ENCODE data around the gene LAMA1.

The LAMA1 gene

DNA sequence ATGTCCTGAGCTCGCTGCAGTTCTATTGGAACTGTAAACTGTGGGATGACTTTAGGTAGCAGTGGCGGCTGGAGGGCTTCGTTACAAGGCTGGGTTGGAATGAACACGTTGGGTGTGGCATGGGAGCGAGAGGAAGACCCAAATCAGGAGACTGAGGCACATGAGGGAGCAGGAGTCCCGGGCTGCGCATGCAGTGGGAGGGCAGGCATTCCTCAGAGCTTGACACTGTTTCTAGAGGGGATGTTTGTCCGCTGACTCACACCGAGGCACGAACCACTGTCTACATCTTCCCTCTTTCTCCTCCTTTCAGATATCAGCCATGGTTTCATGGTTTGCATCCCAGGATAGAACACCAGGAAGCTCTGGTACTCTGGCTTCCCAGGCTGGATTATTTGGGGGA is 40.6 kb upstream of the LAMA1 start:
- no peak overlapping the region for H4K12ac ChIP-seq (ENCODE audit: low read depth, low read length)
- no peak overlapping the region for H3K4me3 ChIP-seq (ENCODE audit: low read depth, low read length)
- peak overlapping the region; percentile 18 for H2BK5ac ChIP-seq (ENCODE audit: low read depth, low read length, poor library complexity)
- H3K9me3 ChIP-seq (ENCODE audit: insufficient read depth, low read depth, low read length), result no peaks in the 10 kb centered on the region
- no peak overlapping the region for H3K23ac ChIP-seq (ENCODE audit: low read length)
- peak; percentile 44 to 65 for DNase-seq
- WGBS (ENCODE audit: extremely low coverage, insufficient coverage, insufficient read length), result no CpG with 5 or more reads among the region's 10 CpGs
- H3K18ac ChIP-seq (ENCODE audit: low read length), result no peak overlapping the region
- H2BK12ac ChIP-seq (ENCODE audit: low read length), result peak overlapping the region; percentile 70
- H4K91ac ChIP-seq (ENCODE audit: low read depth, low read length), result no peak overlapping the region
- H3K14ac ChIP-seq (ENCODE audit: low read length), result no peak overlapping the region
- H4K8ac ChIP-seq (ENCODE audit: low read depth, low read length), result no peak overlapping the region
- no peaks in the 10 kb centered on the region for H3K27me3 ChIP-seq (ENCODE audit: insufficient read depth, low read length)
- peak overlapping the region; percentile 70 for H3K27ac ChIP-seq (ENCODE audit: low read depth, low read length)
- peaks cover 14% of the 10 kb centered on the region for H3K79me1 ChIP-seq (ENCODE audit: low read length)
- no peak overlapping the region for H2AK5ac ChIP-seq (ENCODE audit: low read length)
- peak overlapping the region; percentile 20 for H2AFZ ChIP-seq (ENCODE audit: insufficient read depth, low read length, poor library complexity)
- no peaks in the 10 kb centered on the region for H3K36me3 ChIP-seq (ENCODE audit: control insufficient read depth in 1 of 2, insufficient read depth in 2 of 2, low read length in 2 of 2)
- no peaks in the 10 kb centered on the region for H3K79me2 ChIP-seq (ENCODE audit: control insufficient read depth, insufficient read depth, low read length, poor library complexity)
- H3K4me2 ChIP-seq (ENCODE audit: low read length), result peak overlapping the region; percentile 5
- H2BK120ac ChIP-seq (ENCODE audit: insufficient read depth, low read length, poor library complexity), result peak overlapping the region; percentile 19
- peaks cover 17 to 22% of the 10 kb centered on the region in 2 experiments for H3K4me1 ChIP-seq (ENCODE audit: control insufficient read depth in 1 of 2, insufficient read depth in 2 of 2, low read length in 2 of 2)
- H3K4ac ChIP-seq (ENCODE audit: low read depth, low read length), result no peak overlapping the region
- no peak overlapping the region for H3K9ac ChIP-seq (ENCODE audit: low read length)

GRCh38 chr18:7157760-7158159 is 40.2 kb upstream of the LAMA1 start:
- peaks cover 17 to 21% of the 10 kb centered on the region in 2 experiments for H3K4me1 ChIP-seq (ENCODE audit: control insufficient read depth in 1 of 2, insufficient read depth in 2 of 2, low read length in 2 of 2)
- no peaks in the 10 kb centered on the region for H3K9me3 ChIP-seq (ENCODE audit: insufficient read depth, low read depth, low read length)
- no peak overlapping the region for H3K14ac ChIP-seq (ENCODE audit: low read length)
- H3K27me3 ChIP-seq (ENCODE audit: insufficient read depth, low read length), result no peaks in the 10 kb centered on the region
- H3K36me3 ChIP-seq (ENCODE audit: control insufficient read depth in 1 of 2, insufficient read depth in 2 of 2, low read length in 2 of 2), result no peaks in the 10 kb centered on the region
- peak overlapping the region; percentile 4 for H4K91ac ChIP-seq (ENCODE audit: low read depth, low read length)
- H3K4me3 ChIP-seq (ENCODE audit: low read depth, low read length), result no peak overlapping the region
- no peak for DNase-seq
- no peak overlapping the region for H3K18ac ChIP-seq (ENCODE audit: low read length)
- no peaks in the 10 kb centered on the region for H3K79me2 ChIP-seq (ENCODE audit: control insufficient read depth, insufficient read depth, low read length, poor library complexity)
- H2BK120ac ChIP-seq (ENCODE audit: insufficient read depth, low read length, poor library complexity), result peak overlapping the region; percentile 37
- H3K9ac ChIP-seq (ENCODE audit: low read length), result no peak overlapping the region
- no peak overlapping the region for H4K12ac ChIP-seq (ENCODE audit: low read depth, low read length)
- peaks cover 14% of the 10 kb centered on the region for H3K79me1 ChIP-seq (ENCODE audit: low read length)
- no peak overlapping the region for H3K4ac ChIP-seq (ENCODE audit: low read depth, low read length)
- no peak overlapping the region for H2AFZ ChIP-seq (ENCODE audit: insufficient read depth, low read length, poor library complexity)
- peak overlapping the region; percentile 66 for H2AK5ac ChIP-seq (ENCODE audit: low read length)
- H3K4me2 ChIP-seq (ENCODE audit: low read length), result peak overlapping the region; percentile 5
- H3K23ac ChIP-seq (ENCODE audit: low read length), result no peak overlapping the region
- H2BK12ac ChIP-seq (ENCODE audit: low read length), result peak overlapping the region; percentile 82
- no peak overlapping the region for H2BK5ac ChIP-seq (ENCODE audit: low read depth, low read length, poor library complexity)
- no peak overlapping the region for H4K8ac ChIP-seq (ENCODE audit: low read depth, low read length)
- no CpG with 5 or more reads among the region's 3 CpGs for WGBS (ENCODE audit: extremely low coverage, insufficient coverage, insufficient read length)
- H3K27ac ChIP-seq (ENCODE audit: low read depth, low read length), result peak overlapping the region; percentile 38

DNA sequence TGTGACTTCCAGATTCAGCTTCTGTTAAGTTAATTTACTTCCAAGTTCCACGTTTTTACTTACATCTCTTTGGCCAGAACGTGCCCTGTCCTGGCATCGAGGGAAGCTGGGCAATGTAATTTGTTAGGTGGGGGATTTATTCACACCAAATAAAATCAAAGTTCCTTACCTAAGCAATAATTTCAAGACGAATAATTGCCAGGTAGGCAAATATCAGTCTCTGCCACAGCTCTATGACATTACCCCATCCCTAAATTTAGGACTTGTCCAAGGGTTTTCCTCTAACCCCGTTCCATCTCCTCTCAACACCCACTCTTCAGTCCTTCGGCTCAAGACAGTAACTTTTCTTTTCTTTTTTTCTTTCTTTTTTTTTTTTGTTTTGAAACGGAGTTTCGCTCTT is 38.3 kb upstream of the LAMA1 start:
- no peak overlapping the region for H3K9ac ChIP-seq (ENCODE audit: low read length)
- peaks cover 6% of the 10 kb centered on the region for H3K79me1 ChIP-seq (ENCODE audit: low read length)
- no peak overlapping the region for H2BK120ac ChIP-seq (ENCODE audit: insufficient read depth, low read length, poor library complexity)
- H3K27ac ChIP-seq (ENCODE audit: low read depth, low read length), result no peak overlapping the region
- DNase-seq, result no peak
- no peak overlapping the region for H3K14ac ChIP-seq (ENCODE audit: low read length)
- no peak overlapping the region for H2AFZ ChIP-seq (ENCODE audit: insufficient read depth, low read length, poor library complexity)
- H3K4me1 ChIP-seq (ENCODE audit: control insufficient read depth in 1 of 2, insufficient read depth in 2 of 2, low read length in 2 of 2), result peaks cover 8 to 12% of the 10 kb centered on the region in 2 experiments
- H3K4me2 ChIP-seq (ENCODE audit: low read length), result no peak overlapping the region
- no peak overlapping the region for H2AK5ac ChIP-seq (ENCODE audit: low read length)
- no peak overlapping the region for H4K91ac ChIP-seq (ENCODE audit: low read depth, low read length)
- no peak overlapping the region for H3K4me3 ChIP-seq (ENCODE audit: low read depth, low read length)
- no CpG with 5 or more reads among the region's 8 CpGs for WGBS (ENCODE audit: extremely low coverage, insufficient coverage, insufficient read length)
- no peaks in the 10 kb centered on the region for H3K27me3 ChIP-seq (ENCODE audit: insufficient read depth, low read length)
- H3K18ac ChIP-seq (ENCODE audit: low read length), result no peak overlapping the region
- H2BK12ac ChIP-seq (ENCODE audit: low read length), result no peak overlapping the region
- no peaks in the 10 kb centered on the region for H3K9me3 ChIP-seq (ENCODE audit: insufficient read depth, low read depth, low read length)
- H3K36me3 ChIP-seq (ENCODE audit: control insufficient read depth in 1 of 2, insufficient read depth in 2 of 2, low read length in 2 of 2), result no peaks in the 10 kb centered on the region
- no peaks in the 10 kb centered on the region for H3K79me2 ChIP-seq (ENCODE audit: control insufficient read depth, insufficient read depth, low read length, poor library complexity)
- H2BK5ac ChIP-seq (ENCODE audit: low read depth, low read length, poor library complexity), result no peak overlapping the region
- H3K23ac ChIP-seq (ENCODE audit: low read length), result no peak overlapping the region
- no peak overlapping the region for H4K12ac ChIP-seq (ENCODE audit: low read depth, low read length)
- H4K8ac ChIP-seq (ENCODE audit: low read depth, low read length), result no peak overlapping the region
- H3K4ac ChIP-seq (ENCODE audit: low read depth, low read length), result no peak overlapping the region

DNA sequence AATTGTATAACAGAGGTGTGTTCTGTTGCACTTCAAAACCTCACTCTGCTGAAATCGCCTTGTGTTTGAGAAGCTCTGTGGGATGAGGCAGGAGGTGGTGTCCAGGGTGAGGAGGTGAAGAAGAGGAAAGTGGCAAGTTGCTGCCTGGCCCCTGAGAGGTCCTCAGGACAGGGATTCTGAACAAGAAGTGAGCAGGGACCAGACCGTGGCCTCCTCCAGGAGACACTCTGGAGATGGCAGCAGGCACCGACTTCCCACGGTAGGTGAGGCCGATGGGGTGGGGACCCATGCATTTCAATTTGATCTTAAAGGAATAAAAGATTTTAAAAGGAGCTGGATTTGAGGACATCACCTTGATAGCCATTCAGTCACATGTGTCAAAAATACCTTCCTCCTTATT is 37.5 kb upstream of the LAMA1 start:
- H3K14ac ChIP-seq (ENCODE audit: low read length), result peak overlapping the region; percentile 60
- no peak overlapping the region for H3K4ac ChIP-seq (ENCODE audit: low read depth, low read length)
- H2AK5ac ChIP-seq (ENCODE audit: low read length), result peak overlapping the region; percentile 92
- no CpG with 5 or more reads among the region's 5 CpGs for WGBS (ENCODE audit: extremely low coverage, insufficient coverage, insufficient read length)
- H4K8ac ChIP-seq (ENCODE audit: low read depth, low read length), result no peak overlapping the region
- H3K23ac ChIP-seq (ENCODE audit: low read length), result no peak overlapping the region
- H3K9me3 ChIP-seq (ENCODE audit: insufficient read depth, low read depth, low read length), result no peaks in the 10 kb centered on the region
- H2BK12ac ChIP-seq (ENCODE audit: low read length), result peak overlapping the region; percentile 88
- no peaks in the 10 kb centered on the region for H3K36me3 ChIP-seq (ENCODE audit: control insufficient read depth in 1 of 2, insufficient read depth in 2 of 2, low read length in 2 of 2)
- H3K79me1 ChIP-seq (ENCODE audit: low read length), result peaks cover 9% of the 10 kb centered on the region
- peaks cover 11 to 16% of the 10 kb centered on the region in 2 experiments for H3K4me1 ChIP-seq (ENCODE audit: control insufficient read depth in 1 of 2, insufficient read depth in 2 of 2, low read length in 2 of 2)
- H3K79me2 ChIP-seq (ENCODE audit: control insufficient read depth, insufficient read depth, low read length, poor library complexity), result no peaks in the 10 kb centered on the region
- DNase-seq, result no peak
- H2AFZ ChIP-seq (ENCODE audit: insufficient read depth, low read length, poor library complexity), result no peak overlapping the region
- H3K27me3 ChIP-seq (ENCODE audit: insufficient read depth, low read length), result no peaks in the 10 kb centered on the region
- no peak overlapping the region for H3K9ac ChIP-seq (ENCODE audit: low read length)
- no peak overlapping the region for H4K12ac ChIP-seq (ENCODE audit: low read depth, low read length)
- H4K91ac ChIP-seq (ENCODE audit: low read depth, low read length), result peak overlapping the region; percentile 26
- H3K4me2 ChIP-seq (ENCODE audit: low read length), result no peak overlapping the region
- H2BK120ac ChIP-seq (ENCODE audit: insufficient read depth, low read length, poor library complexity), result no peak overlapping the region
- no peak overlapping the region for H3K27ac ChIP-seq (ENCODE audit: low read depth, low read length)
- no peak overlapping the region for H3K4me3 ChIP-seq (ENCODE audit: low read depth, low read length)
- peak overlapping the region; percentile 27 for H2BK5ac ChIP-seq (ENCODE audit: low read depth, low read length, poor library complexity)
- no peak overlapping the region for H3K18ac ChIP-seq (ENCODE audit: low read length)

Data from trophoblast cell (in vitro differentiated cells and primary cell).